COLO668 (cell line): Measurements from ENCODE around the gene CNTNAP4.

Experiments used
- DNase-seq: peaks from one replicate; lab custom pipeline; 2025; ENCODE audit not compliant: unreplicated experiment; lab: John Stamatoyannopoulos, UW

Gene CNTNAP4

DNA sequence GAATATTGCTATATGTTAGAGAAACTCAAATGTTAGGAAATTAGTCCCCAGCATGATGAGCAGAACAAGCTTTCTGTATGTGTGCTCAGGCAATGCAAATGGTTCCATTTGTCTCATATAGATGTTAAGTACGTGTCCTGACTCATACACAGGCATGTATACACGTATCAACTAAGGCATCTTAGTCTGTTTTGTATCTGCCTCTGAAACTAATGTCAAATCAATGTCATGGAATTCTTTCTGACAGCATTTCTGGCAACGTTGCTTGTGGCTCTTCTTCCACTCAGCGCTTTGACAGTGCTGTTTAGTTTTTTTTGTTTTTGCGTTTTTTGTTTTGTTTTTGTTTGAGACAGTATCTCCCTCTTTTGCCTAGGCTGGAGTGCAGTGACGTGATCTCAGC, 111.9 kb downstream of the CNTNAP4 start:
- no peak for DNase-seq

DNA sequence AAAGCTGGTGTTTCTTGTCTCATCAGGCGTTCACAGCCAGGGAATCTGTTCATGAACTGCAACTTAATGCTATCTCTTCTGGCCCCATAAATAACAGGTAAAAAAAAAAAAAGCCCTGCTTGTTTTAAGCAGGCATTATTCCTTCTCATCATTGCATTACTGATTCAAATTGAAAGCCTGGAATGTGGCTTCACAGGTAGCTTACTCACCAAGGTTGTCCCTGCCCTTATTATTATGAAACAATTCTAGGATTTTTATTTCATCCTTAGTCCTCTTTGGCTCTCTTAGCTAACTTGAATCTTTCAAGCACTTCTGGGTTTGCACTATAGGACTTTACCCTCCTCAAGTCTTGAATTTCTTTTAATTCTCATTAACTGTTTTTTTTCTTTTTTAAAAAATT, 113.3 kb downstream of the CNTNAP4 start:
- DNase-seq = no peak

DNA sequence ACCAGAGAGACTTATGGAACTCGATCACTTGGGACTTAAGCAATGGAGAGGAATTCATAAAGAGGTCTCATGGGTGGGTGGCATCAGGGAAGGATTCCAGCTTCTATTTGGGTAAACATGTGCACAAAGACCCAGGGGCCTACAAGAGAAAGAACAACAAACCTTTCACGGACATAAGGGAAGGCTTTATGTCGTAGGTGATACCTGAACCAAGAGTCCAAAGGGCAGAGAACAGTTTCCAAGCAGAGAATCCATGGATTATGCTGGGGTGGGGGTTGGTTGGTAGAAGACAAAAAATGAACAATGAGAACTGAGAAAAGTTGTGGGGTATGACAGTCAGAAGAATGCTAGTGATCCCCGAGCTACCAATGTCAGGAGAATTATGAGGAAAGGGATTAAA, 119.8 kb downstream of the CNTNAP4 start:
- no peak for DNase-seq

DNA sequence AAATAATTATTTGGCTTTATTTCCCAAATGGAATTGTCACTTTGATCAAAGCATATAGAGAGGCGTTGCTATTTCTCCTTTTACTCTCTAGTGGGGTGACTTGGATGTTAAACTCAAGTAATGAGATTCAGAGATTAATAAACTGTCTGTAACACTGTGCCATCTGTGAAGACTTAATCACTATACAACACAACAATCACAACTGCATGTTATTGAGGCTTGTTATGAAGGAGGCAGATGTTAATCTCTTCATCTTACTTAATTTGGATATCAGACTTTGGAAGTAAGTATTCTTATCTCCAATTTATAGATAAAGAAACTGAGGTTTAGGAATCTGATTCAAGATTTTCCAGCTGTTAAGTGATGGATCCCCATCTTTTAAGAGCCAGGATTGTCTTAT, 132.5 kb downstream of the CNTNAP4 start:
- no peak for DNase-seq

DNA sequence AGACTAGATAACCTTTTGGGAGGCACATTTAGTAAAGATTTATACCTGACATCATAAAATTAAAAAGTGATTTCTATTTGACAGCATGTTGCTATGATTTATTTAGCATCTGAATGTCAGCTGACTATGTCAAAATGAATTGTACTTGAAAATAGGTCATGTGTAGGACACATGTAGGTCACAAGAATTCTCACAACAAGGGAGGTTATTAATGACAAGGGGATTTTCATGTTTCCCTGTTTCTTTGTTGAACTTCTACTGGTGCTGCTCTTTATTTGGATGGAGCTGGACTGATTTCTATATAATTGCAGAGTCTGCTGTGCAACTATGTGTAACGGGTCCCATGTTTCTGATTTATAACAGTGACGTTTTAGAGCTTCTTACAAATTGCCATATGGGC, 144.4 kb downstream of the CNTNAP4 start:
- no peak for DNase-seq

DNA sequence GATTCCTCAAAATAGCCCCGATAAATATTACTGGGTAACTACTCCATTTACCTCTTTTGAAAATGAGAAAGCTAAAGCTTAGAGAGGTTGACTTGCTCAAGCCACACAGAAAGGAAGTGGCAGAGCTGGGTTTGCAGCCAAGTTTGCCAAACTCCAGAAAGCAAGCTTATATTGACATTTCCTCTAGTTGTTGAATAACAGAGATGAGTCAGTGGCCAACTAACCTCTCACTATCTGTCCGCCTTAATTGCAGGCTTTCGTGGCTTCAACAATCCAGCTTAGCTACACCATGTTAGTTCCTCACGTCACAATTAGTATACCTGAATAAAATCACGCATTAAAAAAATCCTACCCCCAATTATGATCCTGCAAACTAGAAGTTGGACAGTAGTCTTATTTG, 151.7 kb downstream of the CNTNAP4 start:
- no peak for DNase-seq

DNA sequence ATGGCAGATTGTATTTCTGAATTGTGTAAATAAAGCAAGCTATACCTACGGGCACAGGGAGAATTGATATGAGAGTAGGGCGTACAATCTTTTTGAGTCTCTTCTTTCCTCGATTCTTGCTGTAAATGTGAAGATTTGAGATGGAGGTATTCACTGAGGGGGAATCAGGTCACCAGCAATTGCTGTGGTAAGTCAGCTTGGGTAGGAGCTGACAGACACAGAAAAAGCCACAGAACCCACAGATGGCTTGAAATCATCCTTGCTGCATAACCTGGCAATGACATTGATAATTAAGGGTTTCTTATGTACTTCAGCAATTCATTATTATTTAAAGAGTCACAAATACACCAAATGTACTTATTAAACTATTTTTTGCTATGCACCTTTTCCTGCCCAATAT, 164.2 kb downstream of the CNTNAP4 start:
- no peak for DNase-seq

DNA sequence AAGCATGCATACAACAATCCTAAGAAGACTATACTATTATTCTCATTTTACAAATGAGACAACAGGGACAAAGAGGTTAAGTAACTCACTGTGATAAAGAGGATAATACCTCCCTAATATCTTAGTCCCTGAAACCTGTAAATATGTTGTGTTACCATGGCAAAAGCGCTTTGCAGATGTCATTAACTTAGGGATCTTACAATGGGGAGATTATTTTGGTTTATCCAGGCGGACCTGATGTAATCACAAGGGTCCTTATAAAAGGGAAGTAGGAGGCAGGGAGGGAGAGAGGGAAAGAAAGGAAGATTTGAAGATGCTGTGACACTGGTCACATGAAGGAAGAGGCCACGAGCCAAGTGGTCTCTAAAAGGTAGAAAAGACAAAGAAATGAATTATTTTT, 164.7 kb downstream of the CNTNAP4 start:
- DNase-seq = no peak

DNA sequence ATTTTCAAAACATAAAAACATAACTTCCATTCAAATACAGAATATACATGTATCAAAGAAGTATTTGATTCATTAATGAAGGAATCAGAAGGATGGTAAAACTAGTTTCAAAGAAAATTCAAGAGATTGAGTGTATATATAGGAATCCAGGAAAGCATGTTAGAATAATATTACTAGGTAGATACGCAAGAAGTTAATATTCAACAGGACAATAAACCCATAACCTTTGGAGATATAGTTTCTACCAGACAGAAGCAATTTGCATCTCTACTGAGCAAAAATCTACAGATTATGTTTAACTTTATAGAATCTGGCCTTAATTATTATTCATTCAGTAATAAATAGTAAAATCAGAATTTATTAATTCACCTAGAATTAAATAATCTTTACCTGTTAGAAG, 166.8 kb downstream of the CNTNAP4 start:
- DNase-seq = no peak

DNA sequence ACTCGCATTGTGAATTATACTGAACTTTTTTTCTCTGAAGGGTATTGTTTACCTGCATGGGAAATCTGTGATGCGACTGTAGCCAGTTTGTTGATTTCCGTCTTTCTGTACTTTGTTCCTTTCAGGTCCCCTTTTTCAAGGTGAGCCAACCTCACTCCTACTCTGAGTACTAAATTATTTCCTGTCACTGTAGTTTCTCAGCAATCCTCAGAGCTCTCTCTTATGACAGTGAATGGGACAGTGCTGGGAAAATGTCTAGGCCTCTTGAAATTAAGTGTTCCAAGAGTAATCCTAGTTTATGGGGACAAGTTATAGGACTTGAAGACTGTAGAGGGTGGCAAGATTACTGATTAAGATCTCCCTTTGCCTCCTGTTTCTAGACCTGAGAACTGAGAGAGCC, 167.6 kb downstream of the CNTNAP4 start:
- no peak for DNase-seq

DNA sequence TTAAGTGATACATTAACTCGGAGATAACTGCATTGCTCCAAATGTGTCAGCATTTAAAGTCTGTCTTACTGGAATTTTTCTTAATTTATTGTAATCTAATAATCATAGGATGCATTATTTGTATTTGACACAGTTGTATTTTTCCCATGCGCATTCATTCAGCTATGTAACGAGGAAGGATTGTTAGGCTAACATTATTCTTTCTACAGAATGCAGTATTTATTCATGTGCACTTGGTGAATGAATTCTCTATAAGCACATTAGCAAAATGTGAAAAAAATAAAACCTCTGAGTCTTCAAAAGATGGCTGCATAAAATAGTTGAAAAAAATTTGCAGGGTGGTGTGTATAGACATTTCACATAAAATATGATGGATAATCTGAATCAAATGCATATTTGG, 168.6 kb downstream of the CNTNAP4 start:
- DNase-seq = no peak

DNA sequence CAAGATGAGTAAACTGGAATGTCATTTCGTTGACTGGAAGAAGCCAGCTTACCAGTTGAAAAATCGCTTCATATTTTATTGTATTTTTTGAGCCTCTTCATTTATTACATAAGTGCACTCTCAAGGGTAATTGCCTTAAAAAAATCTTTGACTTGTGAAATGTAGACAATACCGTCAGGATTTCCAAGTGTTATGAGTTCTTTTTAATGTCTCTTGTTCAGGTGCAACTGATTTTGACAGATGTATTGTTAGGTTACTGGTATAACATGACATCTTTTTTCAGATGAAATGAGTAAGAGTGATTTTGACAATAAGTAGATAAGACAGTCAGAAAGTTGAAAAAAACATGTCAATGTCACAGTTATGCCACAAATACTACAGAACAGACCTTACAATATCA, 169.1 kb downstream of the CNTNAP4 start:
- DNase-seq = no peak

DNA sequence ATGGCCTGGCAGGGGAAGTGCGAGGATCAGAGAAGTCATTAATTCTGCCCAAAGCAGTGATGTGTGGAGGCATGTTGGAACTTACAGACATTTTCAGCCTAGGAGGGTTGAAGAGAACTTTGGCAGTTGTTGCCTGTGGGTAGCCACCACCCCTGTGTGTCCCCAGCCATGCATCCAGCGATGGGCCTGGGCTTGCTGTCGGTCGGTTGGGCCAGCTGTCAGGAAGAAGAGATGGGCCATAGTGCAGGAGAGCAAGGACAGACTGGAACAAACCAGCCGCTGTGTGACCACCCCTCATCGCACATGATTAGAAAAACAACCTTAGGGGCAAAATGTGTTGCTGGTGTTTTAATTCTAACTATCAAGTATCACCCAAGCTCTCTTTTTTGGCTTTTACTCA, 173.7 kb downstream of the CNTNAP4 start:
- DNase-seq = no peak

DNA sequence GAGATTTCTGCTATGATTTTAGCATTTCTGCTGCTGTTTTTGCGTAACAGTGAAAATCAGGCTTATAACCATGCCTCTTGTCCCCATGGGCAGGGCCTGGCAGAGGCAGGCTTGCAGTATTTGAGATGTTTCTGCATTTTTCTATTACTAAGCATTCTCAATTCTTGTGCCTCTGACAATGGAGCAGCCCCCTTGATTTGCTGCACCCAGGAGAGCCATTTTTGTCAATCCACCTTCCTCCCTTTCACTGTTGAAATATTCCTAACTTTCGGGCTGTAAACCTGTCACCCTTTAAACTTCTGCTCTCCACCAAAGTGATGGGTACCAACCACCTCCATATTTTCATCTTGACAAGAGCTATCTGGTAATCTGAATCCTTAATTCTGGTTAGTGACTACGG, 178.1 kb downstream of the CNTNAP4 start:
- no peak for DNase-seq

DNA sequence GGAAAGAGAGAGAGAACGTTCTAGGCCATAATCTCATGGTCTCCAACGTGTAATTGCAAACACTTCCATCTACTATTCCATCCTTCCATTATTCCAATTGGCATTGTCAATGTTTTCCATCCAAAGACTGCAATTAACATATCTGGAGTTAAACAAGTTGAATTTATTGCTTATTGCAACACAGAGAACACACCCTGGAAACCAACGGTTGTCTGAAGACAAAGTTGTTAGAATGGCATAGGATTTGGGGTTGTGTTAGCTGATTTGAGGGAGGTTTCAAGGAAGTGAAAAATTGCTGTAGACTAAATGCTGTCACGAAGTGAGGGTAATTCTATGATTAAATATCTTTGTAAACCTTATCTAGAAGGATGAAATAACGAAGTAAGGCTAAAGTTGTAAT, 178.8 kb downstream of the CNTNAP4 start:
- DNase-seq = no peak

DNA sequence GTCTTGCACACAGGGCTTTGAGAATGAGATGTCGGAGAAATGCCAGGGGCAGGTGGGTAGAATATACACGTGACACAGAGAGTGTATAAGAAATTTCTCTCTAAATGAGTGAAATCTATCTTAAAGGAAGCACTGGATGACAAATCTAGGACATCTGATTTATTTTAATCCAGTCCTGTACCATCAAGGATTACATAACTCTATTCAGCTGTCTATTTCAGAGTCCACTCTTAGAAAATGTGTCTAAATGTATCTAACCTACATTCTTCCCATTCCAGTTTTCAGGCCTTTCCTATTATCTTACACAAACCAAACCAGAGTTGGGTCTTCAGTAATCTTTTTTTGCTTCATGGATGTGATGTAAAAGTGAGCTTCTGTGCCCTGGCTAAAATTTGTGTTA, 181.9 kb downstream of the CNTNAP4 start:
- DNase-seq = no peak

DNA sequence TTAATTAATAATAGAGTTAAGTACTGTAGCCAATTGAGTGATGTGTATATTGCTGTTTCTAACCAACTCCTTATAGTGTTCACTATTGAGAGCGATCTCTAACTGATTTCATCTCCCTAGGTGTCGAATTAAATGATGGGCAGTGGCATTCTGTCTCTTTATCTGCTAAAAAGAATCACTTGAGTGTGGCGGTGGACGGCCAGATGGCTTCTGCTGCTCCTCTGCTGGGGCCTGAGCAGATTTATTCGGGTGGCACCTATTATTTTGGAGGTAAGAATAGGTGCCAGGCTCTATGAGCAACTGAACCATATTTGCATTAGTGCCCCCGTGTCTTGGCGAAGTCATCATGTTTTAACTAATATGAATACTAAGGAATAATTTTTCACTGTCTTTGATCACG, 184.6 kb downstream of the CNTNAP4 start:
- DNase-seq = no peak

DNA sequence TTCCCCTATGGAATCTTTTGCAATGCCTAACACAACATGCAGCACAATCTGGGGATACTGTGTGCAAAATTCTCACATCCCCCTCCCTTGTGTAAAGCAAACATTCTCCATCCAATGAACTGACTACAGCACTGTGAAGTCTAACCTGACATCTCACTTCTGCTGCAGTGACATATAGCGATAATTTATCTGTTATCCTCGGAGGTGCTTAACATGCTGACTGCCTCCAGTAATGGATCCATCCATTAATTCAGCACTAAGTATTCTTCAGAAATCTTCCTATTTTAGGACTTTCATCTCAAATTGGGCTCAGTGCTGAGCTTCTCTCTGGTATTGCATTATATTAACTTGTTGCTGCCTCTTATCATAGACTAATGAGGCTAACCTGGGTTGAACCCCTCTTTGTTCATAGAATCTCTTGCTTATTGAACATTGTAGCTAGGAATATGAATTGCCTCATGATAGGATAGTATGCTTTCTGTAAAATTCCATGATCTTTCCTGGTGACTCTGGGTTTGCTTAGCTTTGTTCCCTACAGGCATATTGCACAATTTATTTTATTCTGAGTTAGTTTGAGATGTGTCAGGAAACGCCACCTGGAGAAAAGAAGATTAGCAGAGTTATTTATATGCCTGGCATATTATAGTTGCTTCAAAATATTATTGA, 187.9 kb downstream of the CNTNAP4 start:
- DNase-seq = no peak

DNA sequence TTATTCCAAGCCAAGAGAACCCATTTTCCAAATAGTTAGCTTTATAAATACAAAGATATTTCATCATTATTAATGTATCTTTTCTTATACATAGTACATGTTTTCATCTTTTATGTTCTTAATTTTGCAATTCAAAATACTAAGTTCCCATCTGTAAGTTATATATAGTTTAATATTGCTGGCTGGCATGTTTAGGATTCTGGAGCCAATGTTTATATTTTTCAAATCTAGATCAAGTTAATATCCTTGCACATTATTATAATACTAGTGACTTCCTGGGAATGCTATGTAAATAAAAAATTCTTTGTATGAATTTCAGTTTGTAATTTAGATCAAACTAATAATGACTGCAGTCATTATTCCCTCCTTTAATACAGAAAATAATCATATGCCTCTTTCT, 189.7 kb downstream of the CNTNAP4 start:
- DNase-seq = no peak

DNA sequence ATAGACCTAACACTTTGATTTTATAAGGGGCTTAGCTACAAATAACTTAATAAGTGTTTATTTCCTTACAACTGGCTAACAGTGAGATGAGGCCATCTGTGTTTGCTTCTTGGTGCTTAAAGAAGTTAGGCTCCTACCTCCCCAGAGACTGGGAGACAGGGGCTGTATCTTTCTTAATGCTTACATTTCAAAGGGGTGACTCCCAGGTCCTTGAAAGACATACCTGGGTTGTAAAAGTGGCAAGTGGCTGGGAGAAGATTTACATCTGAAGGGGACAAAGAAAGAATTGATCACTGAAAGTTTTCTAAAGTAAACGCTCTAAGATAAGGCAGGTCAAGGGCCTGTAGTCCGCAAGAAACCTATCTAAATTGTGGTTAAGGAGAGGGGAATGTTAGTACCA, 196.8 kb downstream of the CNTNAP4 start:
- no peak for DNase-seq

DNA sequence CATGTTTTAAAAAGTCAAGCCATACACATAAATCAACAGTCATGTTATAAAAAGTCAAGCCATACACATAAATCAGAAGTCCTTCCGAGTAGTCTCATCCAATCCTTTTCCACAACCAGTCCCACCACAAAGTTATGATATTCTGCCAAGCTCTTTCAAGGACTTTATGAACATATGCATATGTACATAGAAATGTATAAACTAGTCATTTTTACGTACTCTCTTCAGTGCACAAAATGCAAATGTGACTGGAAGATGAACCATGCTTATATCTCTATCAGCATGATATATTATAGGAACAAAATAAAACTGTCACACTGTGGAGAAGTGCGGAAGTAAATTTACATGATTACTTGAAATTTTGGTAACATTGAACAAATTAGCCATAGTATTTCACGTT, 200.9 kb downstream of the CNTNAP4 start:
- no peak for DNase-seq

DNA sequence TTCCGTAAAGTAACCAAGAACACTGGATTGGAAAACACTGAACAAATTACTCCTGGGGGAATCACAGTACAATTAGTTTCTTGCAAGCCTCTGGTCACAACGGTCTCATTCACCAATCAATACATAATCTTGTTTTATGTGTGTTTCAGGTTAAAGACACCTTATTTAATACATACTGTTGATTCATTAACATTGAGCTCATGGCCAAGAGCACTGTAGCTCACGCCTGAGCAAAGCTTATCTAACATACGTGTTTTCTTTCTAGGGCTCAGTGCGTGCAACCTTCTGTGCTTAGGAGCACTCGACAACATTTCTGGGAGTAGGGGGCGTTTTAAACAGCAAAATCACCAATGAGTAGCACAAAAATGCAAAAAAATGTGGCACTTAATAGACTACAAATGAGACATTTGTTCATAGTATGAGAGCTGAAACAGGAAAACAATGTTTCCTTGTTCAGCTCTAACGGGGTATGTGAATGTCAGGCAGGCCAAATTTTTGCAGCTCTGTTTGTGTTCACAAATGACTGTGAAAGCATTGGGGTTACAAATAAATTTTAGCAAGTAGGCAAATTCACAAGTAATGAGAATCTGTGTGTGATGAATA, 206.2 kb downstream of the CNTNAP4 start:
- no peak for DNase-seq

DNA sequence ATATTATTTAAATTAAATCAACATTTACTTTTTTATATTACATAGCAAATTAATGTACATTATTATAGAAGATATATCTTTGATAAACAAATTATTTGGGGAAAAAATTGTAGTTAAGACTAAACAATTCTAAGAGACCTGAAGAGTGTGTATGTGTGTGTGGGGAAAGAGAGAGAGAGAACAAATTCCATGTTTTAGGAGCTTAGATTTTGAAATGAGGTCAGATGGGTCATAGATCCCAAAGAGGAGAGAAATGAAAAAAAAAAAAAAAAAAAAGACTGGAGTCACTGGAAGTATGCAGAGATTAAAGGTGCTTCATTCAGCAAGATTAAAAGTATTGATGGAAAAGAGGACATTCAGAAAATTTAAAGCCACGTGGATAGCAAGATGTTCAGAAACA, 206.8 kb downstream of the CNTNAP4 start:
- no peak for DNase-seq
